Trophoblast cell (in vitro differentiated cells and primary cell): ENCODE results near the gene GDNF.

Experiments used
- DNase-seq, 2 donors: peaks; one replicate each; pipeline ENCODE4 v3.0.0-alpha.2; 2016
- H2AFZ ChIP-seq: 2 replicates; pipeline ENCODE4 v1.6.1; 2013; ENCODE audit warnings: low read length, moderate library complexity, mild to moderate bottlenecking; ENCODE audit not compliant: insufficient read depth, poor library complexity
- H2AK5ac ChIP-seq: 2 replicates; pipeline ENCODE4 v1.6.1; 2013; ENCODE audit warnings: mild to moderate bottlenecking, low read length
- H2BK120ac ChIP-seq: 2 replicates; pipeline ENCODE4 v1.6.1; 2013; ENCODE audit warnings: low read length, mild to moderate bottlenecking, moderate library complexity; ENCODE audit not compliant: insufficient read depth, poor library complexity
- H2BK12ac ChIP-seq: 2 replicates; pipeline ENCODE4 v1.6.1; 2013; ENCODE audit warnings: mild to moderate bottlenecking, low read length, moderate library complexity
- H2BK5ac ChIP-seq: 2 replicates; pipeline ENCODE4 v1.6.1; 2013; ENCODE audit warnings: low read length, low read depth, moderate library complexity, mild to moderate bottlenecking; ENCODE audit not compliant: poor library complexity
- H3K14ac ChIP-seq: 2 replicates; pipeline ENCODE4 v1.6.1; 2013; ENCODE audit warnings: mild to moderate bottlenecking, low read length
- H3K18ac ChIP-seq: 2 replicates; pipeline ENCODE4 v1.6.1; 2013; ENCODE audit warnings: mild to moderate bottlenecking, low read length
- H3K23ac ChIP-seq: 2 replicates; pipeline ENCODE4 v1.6.1; 2013; ENCODE audit warnings: low read length
- H3K27ac ChIP-seq: 2 replicates; pipeline ENCODE4 v1.5.1; 2013; ENCODE audit warnings: low read depth, mild to moderate bottlenecking, inconsistent platforms, low read length, moderate library complexity
- H3K27me3 ChIP-seq: 2 replicates; pipeline ENCODE4 v1.6.1; 2013; ENCODE audit warnings: inconsistent platforms, mild to moderate bottlenecking, low read length, moderate library complexity; ENCODE audit not compliant: insufficient read depth
- H3K36me3 ChIP-seq, 2 experiments: 1 replicate in 1 of 2; 2 replicates in 1 of 2; pipeline ENCODE4 v1.6.1; 2013; ENCODE audit warnings: low read length in 2 of 2, mild to moderate bottlenecking in 2 of 2, moderate library complexity in 1 of 2; ENCODE audit not compliant: insufficient read depth in 2 of 2, control insufficient read depth in 1 of 2
- H3K4ac ChIP-seq: 2 replicates; pipeline ENCODE4 v1.6.1; 2013; ENCODE audit warnings: low read depth, mild to moderate bottlenecking, low read length, moderate library complexity
- H3K4me1 ChIP-seq, 2 experiments: 1 replicate in 1 of 2; 2 replicates in 1 of 2; pipeline ENCODE4 v1.6.1; 2013; ENCODE audit warnings: low read length in 2 of 2, mild to moderate bottlenecking in 2 of 2, moderate library complexity in 1 of 2; ENCODE audit not compliant: insufficient read depth in 2 of 2, control insufficient read depth in 1 of 2
- H3K4me2 ChIP-seq: 2 replicates; pipeline ENCODE4 v1.6.1; 2013; ENCODE audit warnings: inconsistent platforms, mild to moderate bottlenecking, low read length, moderate library complexity
- H3K4me3 ChIP-seq: 2 replicates; pipeline ENCODE4 v1.5.1; 2013; ENCODE audit warnings: mild to moderate bottlenecking, low read depth, low read length, inconsistent platforms
- H3K79me1 ChIP-seq: one replicate; pipeline ENCODE4 v1.6.1; 2013; ENCODE audit warnings: low read length
- H3K79me2 ChIP-seq: 2 replicates; pipeline ENCODE4 v1.6.1; 2013; ENCODE audit warnings: low read length, mild to moderate bottlenecking; ENCODE audit not compliant: control insufficient read depth, insufficient read depth, poor library complexity
- H3K9ac ChIP-seq: 2 replicates; pipeline ENCODE4 v1.6.1; 2013; ENCODE audit warnings: mild to moderate bottlenecking, low read length
- H3K9me3 ChIP-seq: 2 replicates; pipeline ENCODE4 v1.6.1; 2013; ENCODE audit warnings: low read depth, mild to moderate bottlenecking, control low read depth, inconsistent platforms, low read length; ENCODE audit not compliant: insufficient read depth
- H4K12ac ChIP-seq: 2 replicates; pipeline ENCODE4 v1.6.1; 2013; ENCODE audit warnings: low read depth, mild to moderate bottlenecking, low read length, moderate library complexity
- H4K8ac ChIP-seq: 2 replicates; pipeline ENCODE4 v1.6.1; 2013; ENCODE audit warnings: low read depth, mild to moderate bottlenecking, low read length, moderate library complexity
- H4K91ac ChIP-seq: one replicate; pipeline ENCODE4 v1.6.1; 2013; ENCODE audit warnings: low read depth, mild to moderate bottlenecking, low read length, moderate library complexity
- WGBS: extraction: QIAGEN DNeasy Blood & Tissue Kit; methylation state at CpG from one replicate; pipeline ENCODE4 v1.1.7; 2013; ENCODE audit warnings: missing lambda C conversion rate; ENCODE audit not compliant: insufficient read length, insufficient coverage; ENCODE audit errors: extremely low coverage; 5-methylcytosine and 5-hydroxymethylcytosine counted together

Gene GDNF

DNA sequence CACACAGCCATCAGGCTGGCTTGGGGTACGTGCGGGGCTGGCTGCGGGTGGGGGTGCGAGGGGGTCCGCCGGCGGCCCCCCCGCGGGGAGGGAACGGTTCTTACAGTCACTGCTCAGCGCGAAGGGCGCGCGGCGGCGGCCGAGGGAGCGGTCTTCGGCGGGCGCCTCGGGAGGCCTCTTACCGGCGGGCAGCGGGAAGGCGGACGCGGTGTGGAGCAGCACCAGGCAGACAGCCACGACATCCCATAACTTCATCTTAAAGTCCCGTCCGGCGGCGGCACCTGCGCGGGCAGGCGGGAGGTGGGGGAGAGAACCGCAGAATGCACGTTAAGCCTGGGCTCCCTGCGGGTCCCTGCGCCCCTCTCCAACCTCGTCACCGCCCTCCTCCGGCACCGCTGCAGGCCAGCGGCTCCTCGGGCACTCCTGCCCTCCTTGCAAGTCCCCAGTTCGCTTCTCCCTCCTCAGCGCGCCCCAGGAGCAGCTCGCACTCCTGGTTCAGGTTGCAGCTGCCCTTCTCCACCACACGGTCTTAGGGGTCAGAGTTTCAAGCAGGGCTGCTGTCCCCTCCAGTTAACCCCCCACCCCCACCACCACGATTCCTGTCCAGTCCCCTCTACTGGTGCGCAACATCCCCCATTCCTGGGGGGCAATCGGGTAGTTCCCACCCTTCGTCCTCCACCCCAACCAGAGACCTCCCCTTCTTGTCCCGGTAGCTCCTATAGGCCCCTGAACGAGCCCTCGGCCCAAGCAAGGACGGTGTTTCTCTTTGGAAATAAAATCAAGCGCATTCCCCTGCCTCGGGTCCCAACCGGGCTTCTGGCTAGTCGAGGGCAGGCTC, 5.1 kb downstream of the GDNF start:
- H4K8ac ChIP-seq: peak overlapping the region; percentile 64
- peak overlapping the region; percentile 82 for H3K4me2 ChIP-seq
- peak overlapping the region; percentile 86 for H3K27ac ChIP-seq
- peak overlapping the region; percentile 15 for H2AFZ ChIP-seq
- peak overlapping the region; percentile 93 for H3K18ac ChIP-seq
- H4K91ac ChIP-seq: peak overlapping the region; percentile 89
- peak overlapping the region; percentile 64 for H3K4me3 ChIP-seq
- H3K9ac ChIP-seq: peak overlapping the region; percentile 79
- DNase-seq: no peak
- H3K23ac ChIP-seq: no peak overlapping the region
- H3K27me3 ChIP-seq: peaks cover 30% of the 10 kb centered on the region
- peak overlapping the region; percentile 16 for H4K12ac ChIP-seq
- WGBS: no CpG with 5 or more reads among the region's 64 CpGs
- H2BK12ac ChIP-seq: peak overlapping the region; percentile 55
- H3K4me1 ChIP-seq: peaks cover 20 to 21% of the 10 kb centered on the region in 2 experiments
- peak overlapping the region; percentile 93 for H3K14ac ChIP-seq
- H2AK5ac ChIP-seq: peak overlapping the region; percentile 11
- H3K9me3 ChIP-seq: peaks cover 2% of the 10 kb centered on the region
- H3K79me2 ChIP-seq: peaks cover 22% of the 10 kb centered on the region
- H3K79me1 ChIP-seq: peaks cover 49% of the 10 kb centered on the region
- peaks cover 0 to 3% of the 10 kb centered on the region in 2 experiments for H3K36me3 ChIP-seq
- peak overlapping the region; percentile 52 for H2BK5ac ChIP-seq
- peak overlapping the region; percentile 78 for H2BK120ac ChIP-seq
- peak overlapping the region; percentile 65 for H3K4ac ChIP-seq

DNA sequence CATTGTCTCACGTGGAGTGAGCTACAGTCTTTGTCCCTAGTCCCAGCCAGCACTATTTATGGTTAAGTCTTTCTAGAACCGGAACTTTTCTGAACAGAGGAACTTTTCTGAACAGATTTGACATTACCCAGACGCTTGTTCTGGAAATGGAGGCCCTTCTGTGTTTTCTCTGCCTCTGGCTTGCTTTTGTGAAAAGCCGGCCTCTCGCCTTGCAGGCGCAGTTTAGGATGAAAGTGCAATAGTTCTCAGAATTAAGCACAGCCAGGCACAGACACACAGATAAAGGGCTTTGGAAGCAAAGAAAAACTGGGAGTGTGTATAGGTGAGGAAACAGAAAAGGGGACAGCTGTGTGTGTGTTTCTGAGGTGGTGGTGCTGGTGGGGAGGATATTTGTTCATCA, 5.9 kb downstream of the GDNF start:
- H3K79me2 ChIP-seq: peaks cover 17% of the 10 kb centered on the region
- peak overlapping the region; percentile 86 for H3K27ac ChIP-seq
- peaks cover 41% of the 10 kb centered on the region for H3K79me1 ChIP-seq
- H2AFZ ChIP-seq: no peak overlapping the region
- H4K91ac ChIP-seq: peak overlapping the region; percentile 89
- peak overlapping the region; percentile 27 for H2BK12ac ChIP-seq
- no peak for DNase-seq
- H4K12ac ChIP-seq: no peak overlapping the region
- H3K27me3 ChIP-seq: peaks cover 23% of the 10 kb centered on the region
- peak overlapping the region; percentile 78 for H2BK120ac ChIP-seq
- H3K14ac ChIP-seq: peak overlapping the region; percentile 52
- H3K9ac ChIP-seq: peak overlapping the region; percentile 1
- peak overlapping the region; percentile 64 for H4K8ac ChIP-seq
- peak overlapping the region; percentile 82 for H3K4me2 ChIP-seq
- H3K4ac ChIP-seq: peak overlapping the region; percentile 57
- no peak overlapping the region for H2AK5ac ChIP-seq
- H3K36me3 ChIP-seq: peaks cover 0 to 5% of the 10 kb centered on the region in 2 experiments
- peak overlapping the region; percentile 93 for H3K18ac ChIP-seq
- peaks cover 2% of the 10 kb centered on the region for H3K9me3 ChIP-seq
- H3K4me3 ChIP-seq: no peak overlapping the region
- H3K23ac ChIP-seq: no peak overlapping the region
- H2BK5ac ChIP-seq: peak overlapping the region; percentile 52
- H3K4me1 ChIP-seq: peaks cover 18 to 21% of the 10 kb centered on the region in 2 experiments
- whole genome bisulfite sequencing: no CpG with 5 or more reads among the region's 6 CpGs

DNA sequence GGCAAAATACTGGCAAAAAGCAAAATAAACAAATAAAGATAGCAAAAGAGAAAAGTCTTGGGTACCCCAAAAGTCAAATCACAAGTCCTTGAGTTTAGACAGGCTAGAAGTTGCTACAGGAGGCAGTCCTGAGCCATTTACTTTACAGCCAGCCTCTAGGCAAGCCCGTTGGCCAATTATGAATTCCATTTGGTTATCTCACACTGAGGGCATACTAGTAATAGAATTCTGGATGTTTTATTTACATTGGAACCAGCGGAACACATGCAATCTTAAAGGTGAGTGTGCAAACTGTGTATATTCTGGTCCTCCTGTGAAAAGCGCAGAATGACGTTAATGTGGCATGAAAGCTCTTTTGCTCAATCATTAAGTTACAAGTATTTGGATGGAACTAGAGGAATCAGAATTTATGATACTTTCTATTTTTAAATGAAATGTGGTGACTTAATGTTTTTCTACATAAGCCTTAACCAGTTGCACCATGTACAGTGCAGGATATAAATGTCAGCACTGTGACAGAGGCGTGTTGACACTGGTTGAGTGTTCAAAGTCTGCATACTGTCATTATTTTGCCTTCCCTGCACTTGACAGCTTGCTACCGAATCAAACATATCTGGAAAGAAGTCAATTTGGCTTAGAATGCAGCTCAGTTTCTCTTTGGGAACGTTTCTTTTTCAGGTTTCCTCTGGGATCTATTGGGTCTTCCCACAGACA, 7.9 kb downstream of the GDNF start:
- WGBS: no CpG with 5 or more reads among the region's 7 CpGs

DNA sequence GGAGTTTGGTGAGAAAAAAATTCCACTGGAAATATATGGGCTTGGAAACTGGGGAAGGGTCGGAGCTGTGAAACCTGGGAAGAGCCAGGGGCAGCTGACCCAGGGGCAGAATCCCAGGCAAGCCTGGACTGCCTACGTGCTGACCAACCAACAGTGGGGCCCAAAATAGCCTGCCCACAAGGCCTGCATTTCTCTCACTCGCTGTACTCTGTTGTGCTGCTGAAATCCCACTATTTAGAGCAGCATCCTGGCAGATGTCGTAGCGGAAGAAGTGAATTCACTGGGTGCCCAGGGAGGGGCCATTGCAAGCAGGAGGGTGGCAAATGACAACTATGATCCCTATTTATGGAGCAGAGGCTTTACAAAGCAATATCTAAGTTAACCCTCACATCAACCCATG, 9.5 kb downstream of the GDNF start:
- H3K79me2 ChIP-seq: peaks cover 9% of the 10 kb centered on the region
- WGBS: no CpG with 5 or more reads among the region's 5 CpGs
- no peak overlapping the region for H3K18ac ChIP-seq

More for the DNA sequence above, 7.9 kb downstream of the GDNF start:
- H4K12ac ChIP-seq: no peak overlapping the region
- H2BK5ac ChIP-seq: no peak overlapping the region
- no peak overlapping the region for H3K18ac ChIP-seq
- H2AFZ ChIP-seq: no peak overlapping the region
- H3K9ac ChIP-seq: no peak overlapping the region
- H3K36me3 ChIP-seq: peaks cover 0 to 5% of the 10 kb centered on the region in 2 experiments
- H3K4me3 ChIP-seq: no peak overlapping the region
- no peak overlapping the region for H2BK12ac ChIP-seq
- H4K91ac ChIP-seq: no peak overlapping the region
- no peak overlapping the region for H3K23ac ChIP-seq
- H3K79me2 ChIP-seq: peaks cover 12% of the 10 kb centered on the region
- H2BK120ac ChIP-seq: no peak overlapping the region
- no peak overlapping the region for H3K4me2 ChIP-seq
- no peak overlapping the region for H3K27ac ChIP-seq
- H2AK5ac ChIP-seq: no peak overlapping the region
- peaks cover 18 to 19% of the 10 kb centered on the region in 2 experiments for H3K4me1 ChIP-seq
- H3K79me1 ChIP-seq: peaks cover 26% of the 10 kb centered on the region
- peaks cover 2% of the 10 kb centered on the region for H3K9me3 ChIP-seq
- no peak overlapping the region for H3K4ac ChIP-seq
- no peak overlapping the region for H3K14ac ChIP-seq
- DNase-seq: peak; percentile 50 to 62
- H4K8ac ChIP-seq: no peak overlapping the region
- peaks cover 7% of the 10 kb centered on the region for H3K27me3 ChIP-seq

More for the DNA sequence above, 9.5 kb downstream of the GDNF start:
- no peak overlapping the region for H3K9ac ChIP-seq
- no peak for DNase-seq
- H2BK120ac ChIP-seq: no peak overlapping the region
- no peak overlapping the region for H4K91ac ChIP-seq
- peaks cover 9 to 10% of the 10 kb centered on the region in 2 experiments for H3K4me1 ChIP-seq
- no peak overlapping the region for H3K4me2 ChIP-seq
- no peak overlapping the region for H2AFZ ChIP-seq
- no peak overlapping the region for H2AK5ac ChIP-seq
- no peak overlapping the region for H3K27ac ChIP-seq
- peaks cover 4 to 14% of the 10 kb centered on the region in 2 experiments for H3K36me3 ChIP-seq
- H3K27me3 ChIP-seq: no peaks in the 10 kb centered on the region
- no peak overlapping the region for H3K14ac ChIP-seq
- H4K12ac ChIP-seq: no peak overlapping the region
- no peaks in the 10 kb centered on the region for H3K9me3 ChIP-seq
- H3K23ac ChIP-seq: no peak overlapping the region
- no peak overlapping the region for H4K8ac ChIP-seq
- no peak overlapping the region for H2BK12ac ChIP-seq
- no peak overlapping the region for H3K4ac ChIP-seq
- H3K4me3 ChIP-seq: no peak overlapping the region
- no peak overlapping the region for H2BK5ac ChIP-seq
- peaks cover 12% of the 10 kb centered on the region for H3K79me1 ChIP-seq
